GM12873 (cell line): ENCODE measurements around the gene IL32.

ENCODE experiments used
- TF ChIP-seq, protein P1 (sequence below): IDR thresholded peaks from 2 replicates; pipeline ENCODE4 v1.5.1; 2012; ENCODE audit warnings: low read depth, mild to moderate bottlenecking, moderate library complexity, low read length, control low read depth; ENCODE audit not compliant: insufficient read depth; ENCODE audit errors: missing control alignments

IL32 gene

DNA sequence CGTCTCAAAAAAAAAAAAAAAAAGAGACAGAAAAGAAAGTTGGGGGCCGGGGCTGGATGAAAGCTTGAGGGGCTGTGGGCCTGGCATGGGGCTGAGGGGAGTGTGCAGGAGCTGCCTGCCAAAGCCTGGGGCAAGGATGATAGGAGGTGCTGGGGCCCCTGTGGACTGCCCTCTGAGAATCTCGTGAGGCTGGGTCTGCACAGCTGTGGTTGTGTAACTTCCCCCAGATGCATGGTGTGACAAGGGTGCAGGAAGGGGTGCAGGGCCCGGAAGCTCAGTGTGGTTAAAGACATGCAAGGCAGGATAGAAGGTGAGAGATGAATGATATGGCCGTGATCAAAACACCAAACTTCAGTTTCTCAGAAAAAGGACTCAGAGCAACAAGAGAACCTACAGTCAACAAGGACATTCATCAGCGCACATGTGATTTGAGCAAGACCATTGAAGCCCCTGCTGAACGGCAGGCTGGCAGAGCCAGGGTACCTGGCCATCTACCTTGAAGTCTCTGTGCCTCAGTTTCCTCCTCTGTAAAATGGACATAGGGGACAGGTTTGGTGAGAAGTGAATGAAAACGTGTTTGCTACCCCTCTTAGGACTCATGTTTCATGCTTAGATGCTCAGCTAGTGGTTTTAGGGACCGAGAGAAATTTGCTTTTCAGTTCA is 9.6 kb downstream of the IL32 start:
- TF ChIP-seq, protein P1, sequence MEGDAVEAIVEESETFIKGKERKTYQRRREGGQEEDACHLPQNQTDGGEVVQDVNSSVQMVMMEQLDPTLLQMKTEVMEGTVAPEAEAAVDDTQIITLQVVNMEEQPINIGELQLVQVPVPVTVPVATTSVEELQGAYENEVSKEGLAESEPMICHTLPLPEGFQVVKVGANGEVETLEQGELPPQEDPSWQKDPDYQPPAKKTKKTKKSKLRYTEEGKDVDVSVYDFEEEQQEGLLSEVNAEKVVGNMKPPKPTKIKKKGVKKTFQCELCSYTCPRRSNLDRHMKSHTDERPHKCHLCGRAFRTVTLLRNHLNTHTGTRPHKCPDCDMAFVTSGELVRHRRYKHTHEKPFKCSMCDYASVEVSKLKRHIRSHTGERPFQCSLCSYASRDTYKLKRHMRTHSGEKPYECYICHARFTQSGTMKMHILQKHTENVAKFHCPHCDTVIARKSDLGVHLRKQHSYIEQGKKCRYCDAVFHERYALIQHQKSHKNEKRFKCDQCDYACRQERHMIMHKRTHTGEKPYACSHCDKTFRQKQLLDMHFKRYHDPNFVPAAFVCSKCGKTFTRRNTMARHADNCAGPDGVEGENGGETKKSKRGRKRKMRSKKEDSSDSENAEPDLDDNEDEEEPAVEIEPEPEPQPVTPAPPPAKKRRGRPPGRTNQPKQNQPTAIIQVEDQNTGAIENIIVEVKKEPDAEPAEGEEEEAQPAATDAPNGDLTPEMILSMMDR = no peak

DNA sequence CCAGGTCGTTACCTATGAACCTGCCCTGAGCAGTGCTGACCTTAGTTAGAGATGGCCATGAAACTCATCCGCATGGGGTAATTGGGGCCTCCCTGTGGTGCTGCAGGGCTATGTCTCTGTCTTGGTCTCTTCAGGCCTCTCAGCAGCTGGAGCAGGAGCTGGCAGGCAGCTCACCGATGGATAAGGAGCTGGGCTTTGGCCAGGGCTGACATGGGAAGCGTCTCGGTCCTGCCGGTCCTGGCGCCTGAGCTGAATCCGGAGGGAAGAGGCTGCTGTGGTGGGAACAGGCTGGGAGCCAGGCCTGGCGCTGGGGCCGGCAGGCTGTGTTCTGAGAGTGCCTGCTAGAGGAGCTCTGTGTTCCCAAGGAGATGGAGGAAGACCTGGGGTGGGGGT is 10.1 kb downstream of the IL32 start:
- TF ChIP-seq, protein P1 = no peak

DNA sequence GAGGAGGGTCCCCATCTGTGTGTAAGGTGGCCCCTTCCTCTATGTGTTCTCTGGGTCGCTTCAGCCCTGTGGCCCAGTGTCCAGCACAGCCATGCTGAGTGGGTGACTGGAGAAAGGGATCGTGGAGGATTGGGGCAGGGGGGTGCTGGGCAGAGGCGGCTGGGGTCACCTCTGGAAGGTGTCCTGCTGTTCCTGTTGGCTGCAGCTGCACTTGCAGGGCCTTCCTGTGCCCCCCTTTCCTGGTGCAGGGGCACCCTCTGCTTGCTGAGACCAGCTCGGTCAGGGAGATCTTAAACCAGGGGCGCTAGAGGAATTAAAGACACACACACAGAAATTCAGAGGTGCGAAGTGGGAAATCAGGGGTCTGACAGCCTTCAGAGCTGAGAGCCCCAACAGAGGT is 11.1 kb downstream of the IL32 start:
- TF ChIP-seq, protein P1 = no peak

DNA sequence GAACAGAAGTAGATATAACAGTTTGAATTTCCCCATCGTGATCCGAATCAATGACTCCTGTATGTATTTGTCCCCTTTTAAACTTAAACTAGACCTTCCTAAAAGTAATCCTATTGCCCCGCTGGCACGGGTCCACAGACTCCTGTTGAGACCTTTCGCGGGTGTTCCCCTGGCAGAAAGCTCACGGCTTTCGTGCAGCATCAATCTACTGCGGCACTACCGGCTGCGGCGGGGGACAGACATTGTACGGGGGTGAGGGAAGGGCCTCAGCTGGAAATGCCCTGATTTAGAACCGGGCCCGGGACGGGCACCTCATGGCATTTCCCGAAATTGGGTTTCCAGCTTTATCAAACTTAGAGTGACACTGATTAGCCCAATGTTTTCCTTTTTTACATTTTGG is 14.6 kb downstream of the IL32 start:
- TF ChIP-seq, protein P1 = no peak

DNA sequence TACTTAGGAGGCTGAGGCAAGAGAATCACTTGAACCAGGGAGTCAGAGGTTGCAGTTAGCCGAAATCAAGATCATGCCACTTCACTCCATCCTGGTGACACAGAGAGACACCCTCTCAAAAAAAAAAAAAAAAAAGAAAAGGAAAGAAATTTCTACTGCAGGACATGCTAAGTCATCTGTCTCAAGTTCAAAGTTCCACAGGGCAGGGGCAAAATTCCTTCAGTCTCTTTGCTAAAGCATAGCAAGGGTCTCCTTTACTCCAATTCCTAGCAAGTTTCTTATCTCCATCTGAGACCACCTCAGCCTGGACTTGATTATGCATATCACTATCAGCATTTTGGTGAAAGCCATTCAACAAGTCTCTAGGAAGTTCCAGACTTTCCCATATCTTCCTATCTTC is 19.1 kb downstream of the IL32 start:
- TF ChIP-seq, protein P1 = no peak

DNA sequence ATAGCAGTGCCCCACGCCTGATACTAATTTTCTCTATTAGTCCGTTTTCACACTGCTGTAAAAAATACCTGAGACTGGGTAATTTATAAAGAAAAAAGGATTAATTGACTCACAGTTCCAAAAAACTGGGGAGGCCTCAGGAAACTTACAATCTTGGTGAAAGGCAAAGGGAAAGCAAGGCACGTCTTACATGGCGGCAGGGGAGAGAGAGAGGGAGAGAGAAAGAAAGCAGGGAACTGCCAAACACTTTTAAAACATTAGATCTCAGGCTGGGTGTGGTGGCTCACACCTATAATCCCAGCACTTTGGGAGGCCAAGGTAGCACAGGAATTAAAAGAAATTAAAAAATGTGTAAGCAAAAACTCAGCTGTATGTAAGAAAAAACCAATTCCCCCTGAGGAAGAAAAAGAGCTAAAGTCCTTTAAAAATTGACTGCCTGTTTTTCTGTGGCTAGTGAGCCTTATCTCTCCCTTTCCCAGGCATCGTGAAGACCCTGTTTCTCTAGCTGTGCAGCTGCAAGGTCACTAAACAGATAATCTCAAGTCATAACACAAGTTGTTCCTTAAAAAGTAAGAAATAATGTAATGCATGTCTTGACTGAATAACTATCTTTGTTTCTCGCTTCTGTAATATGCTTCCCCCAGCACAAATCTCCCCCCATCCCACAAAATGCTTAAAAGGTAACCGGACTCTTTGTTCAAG is 19.7 kb downstream of the IL32 start:
- TF ChIP-seq, protein P1 = no peak

DNA sequence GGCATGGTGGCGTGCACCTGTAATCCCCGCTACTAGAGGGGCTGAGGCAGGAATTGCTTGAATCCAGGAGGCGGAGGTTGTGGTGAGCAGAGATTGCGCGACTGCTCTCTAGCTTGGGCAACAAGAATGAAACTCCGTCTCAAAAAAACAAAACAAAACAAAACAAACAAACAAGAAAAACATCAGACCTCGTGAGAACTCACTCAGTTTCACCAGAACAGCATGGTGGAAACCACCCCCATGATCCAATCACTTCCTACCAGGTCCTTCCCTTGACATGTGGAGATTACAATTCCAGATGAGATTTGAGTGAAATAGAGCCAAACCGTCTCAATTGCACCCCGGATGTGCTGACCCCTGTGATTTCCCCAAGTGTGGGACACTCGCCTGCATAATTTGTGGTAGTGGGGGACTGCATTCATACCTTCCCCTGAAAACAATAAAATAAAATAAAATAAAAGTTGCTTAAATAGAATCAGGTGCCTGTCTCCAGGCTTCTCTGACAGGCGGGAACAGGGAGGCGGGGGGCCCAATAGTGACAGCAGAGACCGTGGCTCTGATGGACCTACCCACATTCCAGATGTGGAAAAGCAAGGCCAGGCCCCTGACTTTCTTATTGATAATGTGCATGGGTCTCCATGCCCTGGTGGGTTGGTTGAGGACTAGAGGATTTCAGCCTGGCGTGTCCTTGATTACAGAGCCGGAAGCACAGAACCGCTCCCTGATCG is 20.6 kb downstream of the IL32 start:
- TF ChIP-seq, protein P1 = no peak
